ENCODE measurements around the gene NSMCE3.

The NSMCE3 gene

GRCh38 chr15:29220852-29221251 lies 48.8 kb downstream of the NSMCE3 start:
- no peak overlapping the region for H3K9ac ChIP-seq (ENCODE audit: insufficient read length, low read depth)
- no peak for DNase-seq (ENCODE audit: low read depth, low spot score)
- H3K4me1 ChIP-seq (ENCODE audit: insufficient read depth, insufficient read length) = no peaks in the 10 kb centered on the region
- no peaks in the 10 kb centered on the region for H3K36me3 ChIP-seq (ENCODE audit: insufficient read depth, insufficient read length, low read length)
- H3K9me3 ChIP-seq (ENCODE audit: insufficient read depth, low read length) = no peaks in the 10 kb centered on the region; the same call in 1 of the 2 replicates
- no peak for TF ChIP-seq SUZ12 (IDR thresholded peaks at IDR 0.05; ENCODE audit: extremely low read depth, insufficient read depth, insufficient read length)
- no peak for TF ChIP-seq ZNF274 (IDR thresholded peaks at IDR 0.05; ENCODE audit: low read depth, low read length)
- TF ChIP-seq YY1 (IDR thresholded peaks at IDR 0.05; ENCODE audit: insufficient read depth, insufficient read length) = no peak
- H3K4me3 ChIP-seq (ENCODE audit: insufficient read length, low read depth) = no peak overlapping the region
- no peaks in the 10 kb centered on the region for H3K27me3 ChIP-seq (ENCODE audit: insufficient read depth, insufficient read length)

DNA sequence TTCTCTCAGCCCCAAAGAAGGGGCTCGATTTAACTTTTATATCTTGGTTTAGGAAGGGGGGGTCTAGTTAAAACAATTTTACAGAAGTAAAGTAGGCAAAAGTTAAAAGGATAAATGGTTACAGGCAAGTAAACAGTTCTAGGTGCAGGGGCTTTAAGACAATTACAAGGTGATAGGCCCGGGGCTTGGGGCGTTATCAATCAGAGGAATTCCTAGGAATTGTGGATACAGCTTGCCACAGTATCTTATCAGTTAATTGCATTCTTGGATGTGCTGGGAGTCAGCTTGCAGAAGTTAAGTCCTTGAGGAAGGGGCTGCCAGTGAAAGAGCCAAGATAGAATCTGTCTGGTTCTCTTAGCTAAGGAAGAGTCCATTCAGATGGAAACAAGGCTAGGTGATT lies 52.7 kb downstream of the NSMCE3 start:
- no peaks in the 10 kb centered on the region for H3K36me3 ChIP-seq (ENCODE audit: insufficient read depth, insufficient read length, low read length)
- no peaks in the 10 kb centered on the region for H3K9me3 ChIP-seq (ENCODE audit: insufficient read depth, low read length)
- no peak for DNase-seq (ENCODE audit: low read depth, low spot score)
- TF ChIP-seq YY1 (IDR thresholded peaks at IDR 0.05; ENCODE audit: insufficient read depth, insufficient read length) (no peak), SUZ12 (IDR thresholded peaks at IDR 0.05; ENCODE audit: extremely low read depth, insufficient read depth, insufficient read length) (no peak), ZNF274 (IDR thresholded peaks at IDR 0.05; ENCODE audit: low read depth, low read length) (no peak)
- no peaks in the 10 kb centered on the region for H3K4me1 ChIP-seq (ENCODE audit: insufficient read depth, insufficient read length)
- H3K4me3 ChIP-seq (ENCODE audit: insufficient read length, low read depth) = no peak overlapping the region
- H3K27me3 ChIP-seq (ENCODE audit: insufficient read depth, insufficient read length) = no peaks in the 10 kb centered on the region
- H3K9ac ChIP-seq (ENCODE audit: insufficient read length, low read depth) = no peak overlapping the region

Measured in NT2/D1 (cell line).